Stimulated activated naive CD4-positive, alpha-beta T cell treated with Interleukin-2 at 50 U/mL for 16 hours (primary cell): ENCODE data around the gene LRRC41.
"Not testable (repeated sequence)": the region's sequence is repeated elsewhere in the genome, so short reads cannot be mapped to it uniquely, and the experiment has no call there.

Experiments used
- DNase-seq: peaks from one replicate; lab custom pipeline; 2025; lab: John Stamatoyannopoulos, UW

LRRC41 gene

DNA sequence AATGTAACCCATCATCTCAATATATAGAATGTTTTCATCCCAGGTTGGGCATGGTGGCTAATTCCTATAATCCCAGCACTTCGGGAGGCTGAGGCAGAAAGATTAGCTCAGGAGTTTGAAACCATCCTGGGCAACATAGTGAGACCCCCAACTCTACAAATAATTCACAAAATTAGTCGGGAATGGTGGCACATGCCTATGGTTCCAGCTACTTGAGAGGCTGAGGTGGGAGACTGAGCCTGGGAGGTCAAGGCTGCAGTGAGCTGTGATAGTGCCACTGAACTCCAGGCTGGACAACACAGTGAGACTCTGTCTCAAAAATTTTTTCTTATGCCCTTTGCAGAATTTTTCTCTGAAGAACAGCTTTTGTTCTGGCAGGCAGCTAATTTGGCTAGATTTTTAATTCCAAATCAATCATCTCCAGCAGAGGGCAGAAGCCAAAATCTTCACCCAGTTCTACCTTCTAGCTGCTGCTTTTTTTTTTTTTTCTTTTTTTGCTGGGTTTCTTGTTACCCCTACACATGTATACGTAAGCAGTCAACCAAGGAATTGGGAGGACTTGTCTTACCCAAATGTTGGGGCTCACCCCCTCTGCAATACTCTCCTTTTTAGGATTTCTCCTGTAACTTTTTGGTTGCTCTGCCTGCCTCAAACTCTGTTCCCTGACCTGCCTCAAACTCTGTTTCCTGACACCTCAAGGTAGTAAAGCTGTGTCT, 58.6 kb downstream of the LRRC41 start:
- no peak for DNase-seq

DNA sequence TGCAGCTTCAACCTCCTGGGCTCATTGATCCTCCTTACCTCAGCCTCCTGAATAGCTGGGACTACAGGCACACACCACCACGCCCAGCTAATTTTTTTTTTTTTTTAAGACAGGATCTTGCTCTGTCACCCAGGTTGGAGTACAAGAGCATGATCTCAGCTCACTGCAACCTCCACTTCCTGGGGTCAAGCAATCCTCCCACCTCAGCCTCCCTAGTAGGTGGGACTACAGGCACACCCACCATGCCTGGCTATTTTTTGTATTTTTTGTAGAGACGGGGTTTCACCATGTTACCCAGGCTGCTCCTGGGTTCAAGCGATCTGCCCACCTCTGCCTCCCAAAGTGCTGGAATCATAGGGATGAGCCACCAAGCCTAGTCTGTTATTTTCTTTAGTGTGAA, 59.6 kb downstream of the LRRC41 start:
- DNase-seq: not testable (repeated sequence)

DNA sequence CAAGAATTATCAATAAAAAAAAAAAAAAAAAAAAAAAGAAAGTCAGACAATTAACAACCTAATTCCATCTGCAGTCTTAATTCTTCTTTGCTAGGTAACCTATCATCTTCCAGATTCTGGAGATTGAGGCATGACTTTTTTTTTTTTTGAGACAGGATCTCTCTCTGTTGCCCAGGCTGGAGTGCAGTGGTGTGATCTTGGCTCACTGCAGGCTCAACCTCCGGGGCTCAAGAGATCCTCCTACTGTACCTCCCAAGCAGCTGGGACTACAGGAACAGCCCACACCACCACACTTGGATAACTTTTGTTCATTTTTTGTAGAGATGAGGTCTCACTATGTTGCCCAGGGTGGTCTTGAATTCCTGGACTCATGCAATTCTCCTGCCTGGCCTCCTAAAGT, 60.5 kb downstream of the LRRC41 start:
- DNase-seq: no peak

DNA sequence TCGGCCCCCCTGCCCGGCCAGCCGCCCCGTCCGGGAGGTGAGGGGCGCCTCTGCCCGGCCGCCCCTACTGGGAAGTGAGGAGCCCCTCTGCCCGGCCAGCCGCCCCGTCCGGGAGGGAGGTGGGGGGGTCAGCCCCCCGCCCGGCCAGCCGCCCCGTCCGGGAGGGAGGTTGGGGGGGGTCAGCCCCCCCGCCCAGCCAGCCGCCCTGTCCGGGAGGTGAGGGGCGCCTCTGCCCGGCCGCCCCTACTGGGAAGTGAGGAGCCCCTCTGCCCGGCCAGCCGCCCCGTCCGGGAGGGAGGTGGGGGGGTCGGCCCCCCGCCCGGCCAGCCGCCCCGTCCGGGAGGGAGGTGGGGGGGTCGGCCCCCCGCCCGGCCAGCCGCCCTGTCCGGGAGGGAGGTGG, 61.7 kb downstream of the LRRC41 start:
- not testable (repeated sequence) for DNase-seq

DNA sequence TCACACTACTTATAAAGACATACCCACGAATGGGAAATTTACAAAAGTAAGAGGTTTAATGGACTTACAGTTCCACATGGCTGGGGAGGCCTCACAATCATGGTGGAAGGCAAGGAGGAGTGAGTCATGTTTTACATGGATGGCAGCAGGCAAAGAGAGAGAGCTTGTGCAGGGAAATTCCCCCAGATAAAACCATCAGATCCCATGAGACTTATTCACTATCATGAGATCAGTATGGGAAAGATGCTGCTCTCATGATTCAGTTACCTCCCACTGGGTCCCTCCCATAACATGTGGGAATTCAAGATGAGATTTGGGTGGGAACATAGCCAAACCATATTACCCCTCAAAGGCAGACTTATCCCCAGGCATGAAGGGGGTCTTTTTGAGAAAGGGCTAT, 64.6 kb downstream of the LRRC41 start:
- not testable (repeated sequence) for DNase-seq

DNA sequence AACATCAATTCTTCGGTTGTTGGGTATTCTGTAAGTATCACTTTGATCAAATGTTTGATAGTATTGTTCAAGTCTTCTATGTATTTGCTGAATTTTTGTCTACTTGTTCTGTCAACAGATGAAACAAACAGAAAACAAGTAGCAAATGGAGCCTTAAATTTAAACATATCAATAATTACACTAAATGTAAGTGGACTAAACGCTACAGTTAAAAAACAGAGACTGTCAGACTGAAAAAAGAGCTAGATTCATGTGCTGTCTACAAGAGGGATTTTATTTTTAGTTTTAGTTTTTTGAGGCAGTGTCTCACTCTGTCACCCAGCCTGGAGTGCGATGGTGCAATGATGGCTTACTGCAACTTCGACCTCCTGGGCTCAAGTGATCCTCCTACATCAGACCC, 66.5 kb downstream of the LRRC41 start:
- no peak for DNase-seq

- DNase-seq: not testable (repeated sequence)
These were observed 72.2 kb downstream of the LRRC41 start for GRCh38 chr1:46231231-46231630.
